ENCODE data around the gene ATG13.

DNA sequence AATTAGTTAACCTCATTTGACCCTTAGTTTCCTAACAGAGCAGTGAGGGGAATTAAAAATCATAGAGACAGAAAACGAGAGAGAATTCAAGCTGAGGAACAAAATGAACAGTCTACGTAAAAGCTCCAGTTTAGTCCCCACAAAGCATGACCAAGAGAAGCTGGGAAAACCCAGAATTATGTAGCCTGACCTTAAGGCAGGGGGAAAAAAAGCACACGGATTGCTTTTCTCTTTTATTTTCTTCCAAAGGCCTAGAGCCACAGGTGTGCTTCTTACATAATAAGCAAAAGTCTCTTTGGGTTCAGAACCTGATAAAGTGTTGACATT lies 23.0 kb upstream of the ATG13 start:
- TF ChIP-seq, protein P1, sequence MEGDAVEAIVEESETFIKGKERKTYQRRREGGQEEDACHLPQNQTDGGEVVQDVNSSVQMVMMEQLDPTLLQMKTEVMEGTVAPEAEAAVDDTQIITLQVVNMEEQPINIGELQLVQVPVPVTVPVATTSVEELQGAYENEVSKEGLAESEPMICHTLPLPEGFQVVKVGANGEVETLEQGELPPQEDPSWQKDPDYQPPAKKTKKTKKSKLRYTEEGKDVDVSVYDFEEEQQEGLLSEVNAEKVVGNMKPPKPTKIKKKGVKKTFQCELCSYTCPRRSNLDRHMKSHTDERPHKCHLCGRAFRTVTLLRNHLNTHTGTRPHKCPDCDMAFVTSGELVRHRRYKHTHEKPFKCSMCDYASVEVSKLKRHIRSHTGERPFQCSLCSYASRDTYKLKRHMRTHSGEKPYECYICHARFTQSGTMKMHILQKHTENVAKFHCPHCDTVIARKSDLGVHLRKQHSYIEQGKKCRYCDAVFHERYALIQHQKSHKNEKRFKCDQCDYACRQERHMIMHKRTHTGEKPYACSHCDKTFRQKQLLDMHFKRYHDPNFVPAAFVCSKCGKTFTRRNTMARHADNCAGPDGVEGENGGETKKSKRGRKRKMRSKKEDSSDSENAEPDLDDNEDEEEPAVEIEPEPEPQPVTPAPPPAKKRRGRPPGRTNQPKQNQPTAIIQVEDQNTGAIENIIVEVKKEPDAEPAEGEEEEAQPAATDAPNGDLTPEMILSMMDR (IDR thresholded peaks at IDR 0.05 in 4 of 5, conservative IDR thresholded peaks at IDR 0.05 in 1 of 5): no peak
- no peak for TF ChIP-seq POLR2A (IDR thresholded peaks at IDR 0.05)

Measured in gastrocnemius medialis (tissue), 4 donors.